HepG2 (cell line): Measurements from ENCODE around the gene TUBA4B. TPM values are rescaled to one million over a fixed set of nuclear protein-coding genes. Genes with fewer than 3 reads are reported as not detected.

Source experiments
- CCDC6 ChIP-seq: sonication (generic); formaldehyde crosslinking; IDR thresholded peaks from 2 replicates; pipeline ENCODE4 v1.8.1; 2022; ENCODE audit warnings: mild to moderate bottlenecking, missing genetic modification reagents, moderate library complexity
- CEBPZ ChIP-seq: IDR thresholded peaks from 2 replicates; pipeline ENCODE4 v1.6.1; 2012; ENCODE audit warnings: low read length, improper control_type of control experiment
- MNT ChIP-seq: fragments of 450-650 bp; IDR thresholded peaks from 2 replicates; pipeline ENCODE4 v1.6.1; 2016
- NFIB ChIP-seq: sonication (generic); formaldehyde crosslinking; IDR thresholded peaks from 2 replicates; pipeline ENCODE4 v1.9.0; 2021; ENCODE audit warnings: missing genetic modification reagents, mild to moderate bottlenecking, borderline replicate concordance
- NFRKB ChIP-seq: fragments of 450-650 bp; IDR thresholded peaks from 2 replicates; pipeline ENCODE4 v1.6.1; 2017
- TRIM22 ChIP-seq: fragments of 450-650 bp; IDR thresholded peaks from 2 replicates; pipeline ENCODE4 v1.6.1; 2017
- TSC22D2 ChIP-seq: sonication (generic); formaldehyde crosslinking; IDR thresholded peaks from 2 replicates; pipeline ENCODE4 v1.5.1; 2020; ENCODE audit warnings: missing genetic modification reagents, mild to moderate bottlenecking, borderline replicate concordance
- ZNF232 ChIP-seq: sonication (generic); formaldehyde crosslinking; IDR thresholded peaks from 2 replicates; pipeline ENCODE4 v1.4.0; 2020; ENCODE audit warnings: missing genetic modification reagents, borderline replicate concordance
- ZNF318 ChIP-seq: sonication (generic); formaldehyde crosslinking; IDR thresholded peaks from 2 replicates; pipeline ENCODE4 v1.4.0; 2020; ENCODE audit warnings: mild to moderate bottlenecking, missing genetic modification reagents
- ZNF598 ChIP-seq: sonication (generic); formaldehyde crosslinking; IDR thresholded peaks from 2 replicates; pipeline ENCODE4 v1.5.1; 2020; ENCODE audit warnings: mild to moderate bottlenecking, missing genetic modification reagents, borderline replicate concordance
- polyA plus RNA-seq, 8 experiments: library from polyadenylated mRNA; depleted of rRNA in 3 of 8; stranded (reverse) in 7 of 8; unstranded in 1 of 8; fragments of >200 nt; fragmentation: Illumina TruSeq in 4 of 8; extraction: Trizol in 4 of 8; gene quantifications; 2 replicates each; pipeline versions ENCODE4 v1.2.1 to v1.2.3, GENCODE V29; 2011 to 2016; ENCODE audit warnings: low read depth in 4 of 8, missing spikeins in 1 of 8, mixed read lengths in 1 of 8; ENCODE audit not compliant: insufficient read depth in 1 of 8
- total RNA-seq, 5 experiments: library from RNA; depleted of rRNA; stranded (reverse); fragments of >200 nt; fragmentation: Illumina TruSeq; extraction: Trizol; gene quantifications; 2 replicates each; pipeline ENCODE4 v1.2.3, GENCODE V29; 2016; ENCODE audit warnings: low read depth in 1 of 5

The TUBA4B gene
- total and polyA plus RNA-seq, 2 of the 13 experiments (the other 11 are each of a cell fraction or from before 2014, with no cell fraction given) = 0.18 to 0.22 TPM

DNA sequence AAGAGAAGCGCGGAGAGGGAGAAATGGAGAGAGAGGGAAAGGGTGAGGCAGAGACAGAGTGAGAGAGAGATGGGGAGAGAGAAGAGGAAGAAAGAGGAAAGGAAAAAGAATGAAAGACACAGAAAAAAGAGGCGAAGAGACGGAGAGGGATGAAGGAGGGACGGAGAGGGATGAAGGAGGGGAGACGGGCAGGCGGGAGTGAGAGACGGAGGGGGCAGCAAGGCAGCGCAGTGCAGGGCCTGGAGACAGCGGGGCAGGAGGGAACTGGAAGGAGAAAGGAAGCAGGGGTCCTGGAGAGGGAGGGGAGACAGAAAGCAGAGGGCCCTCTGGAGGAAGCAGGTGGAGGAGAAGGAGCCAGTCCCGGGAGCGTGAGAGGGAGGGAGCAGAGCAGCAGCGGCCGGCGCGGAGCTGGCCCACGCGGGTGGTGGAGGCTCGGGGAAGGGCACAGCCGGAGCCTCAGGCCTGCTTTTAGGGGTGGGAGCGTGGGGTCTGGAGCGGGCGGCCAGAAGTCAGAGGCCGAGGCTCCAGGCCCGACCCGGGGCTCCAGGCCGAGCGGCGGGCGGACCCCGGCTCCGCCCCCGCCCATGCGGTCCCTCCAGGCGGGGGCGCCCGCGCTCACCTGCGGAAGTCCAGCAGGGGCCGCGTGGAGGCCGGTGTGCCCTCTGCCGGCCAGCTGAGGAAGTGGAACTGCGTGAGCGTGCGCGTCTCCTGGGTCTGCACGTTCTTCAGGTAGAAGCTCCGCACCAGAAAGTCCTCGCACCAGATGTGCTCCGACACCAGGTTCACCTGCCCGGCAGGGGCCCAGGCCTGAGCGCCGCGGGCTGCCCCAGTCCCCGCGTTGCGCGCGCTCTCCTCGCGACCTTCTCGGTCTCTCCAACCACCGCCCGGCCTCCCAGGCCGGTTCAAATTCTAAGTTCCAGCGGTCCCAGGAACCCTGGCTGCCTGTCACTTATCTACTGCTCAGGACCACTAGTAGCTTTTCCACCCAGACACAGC, 41.6 kb downstream of the TUBA4B start (continued):
- TF ChIP-seq CCDC6 = peak; percentile 54; the same call in 1 of the 2 replicates
- TF ChIP-seq ZNF232 (CRISPR knock-in tag) = peak; percentile 91; the same call in 1 of the 2 replicates
- TF ChIP-seq NFIB (CRISPR knock-in tag) = no peak
- TF ChIP-seq ZNF318 = no peak
- TF ChIP-seq NFRKB = no peak
- no peak for TF ChIP-seq CEBPZ
- TF ChIP-seq TRIM22 = no peak
- TF ChIP-seq TSC22D2 (CRISPR knock-in tag) = peak; percentile 93; the same call in 1 of the 2 replicates
- no peak for TF ChIP-seq MNT
- TF ChIP-seq ZNF598 (CRISPR knock-in tag) = 0 out of 2 replicates have a peak, but pooled peaks have one; percentile 40
